ENCODE measurements around the gene PDGFRA. TPM values are rescaled to one million over a fixed set of nuclear protein-coding genes. Genes with fewer than 3 reads are reported as not detected.
A peak's percentile ranks its signal among the peaks of the same experiment; 100 is the strongest.

Gene PDGFRA
- polyA plus RNA-seq, 1 donor from 2014 or later, result 0.43 TPM

DNA sequence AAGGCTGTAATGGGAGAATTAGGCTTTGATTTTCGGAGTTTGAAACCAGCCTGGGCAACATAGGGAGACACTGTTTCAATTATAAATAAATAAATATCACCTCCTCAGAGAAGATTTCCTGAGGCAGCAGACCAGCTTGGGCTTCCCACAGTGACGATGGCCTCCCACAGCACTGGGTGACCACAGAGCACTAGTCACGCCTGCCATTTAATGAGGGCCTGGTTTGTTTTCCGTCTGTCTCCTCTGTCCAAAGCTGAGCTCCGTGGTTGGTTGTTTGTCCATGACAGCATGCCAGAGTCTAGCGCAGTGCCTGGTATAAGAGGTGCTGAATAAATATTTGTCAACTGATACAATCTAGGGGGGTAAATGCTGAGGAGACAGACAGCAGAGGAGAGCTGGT, 10.4 kb upstream of the PDGFRA start:
- no peaks in the 10 kb centered on the region for H3F3A ChIP-seq (ENCODE audit: insufficient read depth, low read length, poor library complexity, severe bottlenecking)
- H3K36me3 ChIP-seq (ENCODE audit: insufficient read depth, low read length), result no peaks in the 10 kb centered on the region
- no peaks in the 10 kb centered on the region for H3K9me2 ChIP-seq (ENCODE audit: insufficient read depth, low read length)
- no peaks in the 10 kb centered on the region for H4K20me1 ChIP-seq (ENCODE audit: insufficient read depth)
- TF ChIP-seq, protein P1, sequence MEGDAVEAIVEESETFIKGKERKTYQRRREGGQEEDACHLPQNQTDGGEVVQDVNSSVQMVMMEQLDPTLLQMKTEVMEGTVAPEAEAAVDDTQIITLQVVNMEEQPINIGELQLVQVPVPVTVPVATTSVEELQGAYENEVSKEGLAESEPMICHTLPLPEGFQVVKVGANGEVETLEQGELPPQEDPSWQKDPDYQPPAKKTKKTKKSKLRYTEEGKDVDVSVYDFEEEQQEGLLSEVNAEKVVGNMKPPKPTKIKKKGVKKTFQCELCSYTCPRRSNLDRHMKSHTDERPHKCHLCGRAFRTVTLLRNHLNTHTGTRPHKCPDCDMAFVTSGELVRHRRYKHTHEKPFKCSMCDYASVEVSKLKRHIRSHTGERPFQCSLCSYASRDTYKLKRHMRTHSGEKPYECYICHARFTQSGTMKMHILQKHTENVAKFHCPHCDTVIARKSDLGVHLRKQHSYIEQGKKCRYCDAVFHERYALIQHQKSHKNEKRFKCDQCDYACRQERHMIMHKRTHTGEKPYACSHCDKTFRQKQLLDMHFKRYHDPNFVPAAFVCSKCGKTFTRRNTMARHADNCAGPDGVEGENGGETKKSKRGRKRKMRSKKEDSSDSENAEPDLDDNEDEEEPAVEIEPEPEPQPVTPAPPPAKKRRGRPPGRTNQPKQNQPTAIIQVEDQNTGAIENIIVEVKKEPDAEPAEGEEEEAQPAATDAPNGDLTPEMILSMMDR (IDR thresholded peaks at IDR 0.05; ENCODE audit: poor library complexity, severe bottlenecking), result no peak
- TF ChIP-seq RAD21 (conservative IDR thresholded peaks at IDR 0.05) (no peak), SMC3 (conservative IDR thresholded peaks at IDR 0.05; ENCODE audit: poor library complexity) (no peak), POLR2AphosphoS5 (IDR thresholded peaks at IDR 0.05) (no peak), MXI1 (conservative IDR thresholded peaks at IDR 0.05; ENCODE audit: poor library complexity, severe bottlenecking) (no peak), EZH2 (IDR thresholded peaks at IDR 0.05; ENCODE audit: borderline replicate concordance, insufficient read depth, low read length, poor library complexity, severe bottlenecking) (no peak), EP300 (conservative IDR thresholded peaks at IDR 0.05; ENCODE audit: poor library complexity, severe bottlenecking) (no peak), TAF1 (IDR thresholded peaks at IDR 0.05; ENCODE audit: low read depth) (no peak)
- TF ChIP-seq, protein P2, sequence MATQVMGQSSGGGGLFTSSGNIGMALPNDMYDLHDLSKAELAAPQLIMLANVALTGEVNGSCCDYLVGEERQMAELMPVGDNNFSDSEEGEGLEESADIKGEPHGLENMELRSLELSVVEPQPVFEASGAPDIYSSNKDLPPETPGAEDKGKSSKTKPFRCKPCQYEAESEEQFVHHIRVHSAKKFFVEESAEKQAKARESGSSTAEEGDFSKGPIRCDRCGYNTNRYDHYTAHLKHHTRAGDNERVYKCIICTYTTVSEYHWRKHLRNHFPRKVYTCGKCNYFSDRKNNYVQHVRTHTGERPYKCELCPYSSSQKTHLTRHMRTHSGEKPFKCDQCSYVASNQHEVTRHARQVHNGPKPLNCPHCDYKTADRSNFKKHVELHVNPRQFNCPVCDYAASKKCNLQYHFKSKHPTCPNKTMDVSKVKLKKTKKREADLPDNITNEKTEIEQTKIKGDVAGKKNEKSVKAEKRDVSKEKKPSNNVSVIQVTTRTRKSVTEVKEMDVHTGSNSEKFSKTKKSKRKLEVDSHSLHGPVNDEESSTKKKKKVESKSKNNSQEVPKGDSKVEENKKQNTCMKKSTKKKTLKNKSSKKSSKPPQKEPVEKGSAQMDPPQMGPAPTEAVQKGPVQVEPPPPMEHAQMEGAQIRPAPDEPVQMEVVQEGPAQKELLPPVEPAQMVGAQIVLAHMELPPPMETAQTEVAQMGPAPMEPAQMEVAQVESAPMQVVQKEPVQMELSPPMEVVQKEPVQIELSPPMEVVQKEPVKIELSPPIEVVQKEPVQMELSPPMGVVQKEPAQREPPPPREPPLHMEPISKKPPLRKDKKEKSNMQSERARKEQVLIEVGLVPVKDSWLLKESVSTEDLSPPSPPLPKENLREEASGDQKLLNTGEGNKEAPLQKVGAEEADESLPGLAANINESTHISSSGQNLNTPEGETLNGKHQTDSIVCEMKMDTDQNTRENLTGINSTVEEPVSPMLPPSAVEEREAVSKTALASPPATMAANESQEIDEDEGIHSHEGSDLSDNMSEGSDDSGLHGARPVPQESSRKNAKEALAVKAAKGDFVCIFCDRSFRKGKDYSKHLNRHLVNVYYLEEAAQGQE (IDR thresholded peaks at IDR 0.05; ENCODE audit: borderline replicate concordance), result no peak
- no peak overlapping the region for H3K9ac ChIP-seq (ENCODE audit: low read length)
- no peaks in the 10 kb centered on the region for H3K27me3 ChIP-seq (ENCODE audit: insufficient read depth, low read depth, low read length)
- no peak overlapping the region for H3K4me2 ChIP-seq (ENCODE audit: low read length)
- peak overlapping the region; percentile 61 for H3K4me3 ChIP-seq (ENCODE audit: low read length)
- no peaks in the 10 kb centered on the region for H3K9me3 ChIP-seq (ENCODE audit: low read length)
- H3K79me2 ChIP-seq (replicated peaks; ENCODE audit: insufficient read depth, low read length), result no peaks in the 10 kb centered on the region
- H3K27ac ChIP-seq (ENCODE audit: low read length), result peak overlapping the region; percentile 13
- H2AFZ ChIP-seq (ENCODE audit: low read depth, low read length), result no peak overlapping the region

DNA sequence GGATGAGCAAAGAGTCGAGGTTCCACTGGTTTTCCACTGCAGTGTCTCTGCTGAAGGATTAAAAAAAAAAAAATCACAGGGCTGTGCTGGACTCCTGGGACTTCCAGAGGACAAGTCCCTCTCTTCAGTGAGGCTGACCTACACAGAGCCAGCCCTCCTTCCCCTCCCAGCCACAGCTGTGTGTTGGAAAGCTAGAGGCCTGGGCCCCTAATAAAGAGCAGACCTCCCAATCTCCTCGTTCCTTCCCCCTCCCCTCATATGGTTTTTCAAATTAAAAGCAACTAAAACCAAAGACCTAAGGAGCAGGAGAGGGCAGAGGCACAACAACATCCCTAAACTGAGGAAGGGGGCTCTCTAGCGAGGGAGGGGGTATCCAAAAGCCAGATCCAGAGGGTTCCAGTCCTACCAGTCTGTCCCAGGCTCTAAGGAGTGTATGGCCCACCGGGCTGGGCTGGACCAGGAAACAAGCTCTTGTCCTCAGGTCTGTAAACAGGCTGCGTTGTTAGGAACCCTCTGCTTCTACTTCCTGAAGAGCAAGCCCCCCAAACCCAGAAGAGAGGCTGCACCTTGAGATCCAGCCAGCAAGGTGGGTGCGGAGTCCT, 4.0 kb upstream of the PDGFRA start:
- Histone ChIP-seq H3K9me3 (ENCODE audit: low read length) (no peaks in the 10 kb centered on the region), H3K27ac (ENCODE audit: low read length) (no peak overlapping the region), H3K9ac (ENCODE audit: low read length) (no peak overlapping the region), H3K79me2 (replicated peaks; ENCODE audit: insufficient read depth, low read length) (no peaks in the 10 kb centered on the region), H3K4me2 (ENCODE audit: low read length) (no peak overlapping the region), H3K4me3 (ENCODE audit: low read length) (no peak overlapping the region), H4K20me1 (ENCODE audit: insufficient read depth) (no peaks in the 10 kb centered on the region), H2AFZ (ENCODE audit: low read depth, low read length) (no peak overlapping the region), H3F3A (ENCODE audit: insufficient read depth, low read length, poor library complexity, severe bottlenecking) (no peaks in the 10 kb centered on the region), H3K36me3 (ENCODE audit: insufficient read depth, low read length) (no peaks in the 10 kb centered on the region), H3K27me3 (ENCODE audit: insufficient read depth, low read depth, low read length) (peaks cover 60% of the 10 kb centered on the region), H3K9me2 (ENCODE audit: insufficient read depth, low read length) (no peaks in the 10 kb centered on the region)
- no peak for TF ChIP-seq POLR2AphosphoS5 (IDR thresholded peaks at IDR 0.05)
- TF ChIP-seq, protein P1 (IDR thresholded peaks at IDR 0.05; ENCODE audit: poor library complexity, severe bottlenecking), result no peak
- TF ChIP-seq TAF1 (IDR thresholded peaks at IDR 0.05; ENCODE audit: low read depth), result no peak
- TF ChIP-seq RAD21 (conservative IDR thresholded peaks at IDR 0.05), result no peak

All from neural cell (in vitro differentiated cells).